Epithelial cell of esophagus (primary cell): ENCODE results near the gene UBE4B.

ENCODE experiments used
- DNase-seq: peaks from one replicate; pipeline ENCODE4 v3.0.0; 2010; ENCODE audit warnings: low read depth
- H3K4me3 ChIP-seq: 2 replicates; pipeline ENCODE4 v1.5.1; 2011; ENCODE audit warnings: mild to moderate bottlenecking, low read length, control low read depth
- TF ChIP-seq, protein P1 (sequence below): IDR thresholded peaks from 2 replicates; pipeline ENCODE4 v1.5.1; 2011; ENCODE audit warnings: low read depth, mild to moderate bottlenecking, low read length, control low read depth, inconsistent platforms; ENCODE audit not compliant: insufficient read depth; ENCODE audit errors: missing control alignments

Gene UBE4B

DNA sequence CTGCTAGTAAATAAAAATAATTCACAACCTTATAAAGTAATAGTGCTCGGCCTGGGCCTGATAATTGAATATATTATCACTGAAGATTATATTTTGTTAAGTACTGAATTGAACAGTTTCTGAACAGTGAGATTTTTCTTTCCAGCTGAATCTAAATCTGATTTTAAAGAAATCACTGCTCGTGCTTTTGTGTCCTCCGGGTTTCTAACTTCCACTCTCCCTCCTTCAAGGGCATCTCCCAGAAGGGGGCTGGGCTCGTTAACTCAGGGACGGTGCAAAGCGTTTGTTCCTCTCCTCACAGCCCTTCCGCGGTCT lies 176.8 kb downstream of the UBE4B start:
- no peak for DNase-seq
- peak overlapping the region; percentile 79 for H3K4me3 ChIP-seq
- TF ChIP-seq, protein P1, sequence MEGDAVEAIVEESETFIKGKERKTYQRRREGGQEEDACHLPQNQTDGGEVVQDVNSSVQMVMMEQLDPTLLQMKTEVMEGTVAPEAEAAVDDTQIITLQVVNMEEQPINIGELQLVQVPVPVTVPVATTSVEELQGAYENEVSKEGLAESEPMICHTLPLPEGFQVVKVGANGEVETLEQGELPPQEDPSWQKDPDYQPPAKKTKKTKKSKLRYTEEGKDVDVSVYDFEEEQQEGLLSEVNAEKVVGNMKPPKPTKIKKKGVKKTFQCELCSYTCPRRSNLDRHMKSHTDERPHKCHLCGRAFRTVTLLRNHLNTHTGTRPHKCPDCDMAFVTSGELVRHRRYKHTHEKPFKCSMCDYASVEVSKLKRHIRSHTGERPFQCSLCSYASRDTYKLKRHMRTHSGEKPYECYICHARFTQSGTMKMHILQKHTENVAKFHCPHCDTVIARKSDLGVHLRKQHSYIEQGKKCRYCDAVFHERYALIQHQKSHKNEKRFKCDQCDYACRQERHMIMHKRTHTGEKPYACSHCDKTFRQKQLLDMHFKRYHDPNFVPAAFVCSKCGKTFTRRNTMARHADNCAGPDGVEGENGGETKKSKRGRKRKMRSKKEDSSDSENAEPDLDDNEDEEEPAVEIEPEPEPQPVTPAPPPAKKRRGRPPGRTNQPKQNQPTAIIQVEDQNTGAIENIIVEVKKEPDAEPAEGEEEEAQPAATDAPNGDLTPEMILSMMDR = no peak

DNA sequence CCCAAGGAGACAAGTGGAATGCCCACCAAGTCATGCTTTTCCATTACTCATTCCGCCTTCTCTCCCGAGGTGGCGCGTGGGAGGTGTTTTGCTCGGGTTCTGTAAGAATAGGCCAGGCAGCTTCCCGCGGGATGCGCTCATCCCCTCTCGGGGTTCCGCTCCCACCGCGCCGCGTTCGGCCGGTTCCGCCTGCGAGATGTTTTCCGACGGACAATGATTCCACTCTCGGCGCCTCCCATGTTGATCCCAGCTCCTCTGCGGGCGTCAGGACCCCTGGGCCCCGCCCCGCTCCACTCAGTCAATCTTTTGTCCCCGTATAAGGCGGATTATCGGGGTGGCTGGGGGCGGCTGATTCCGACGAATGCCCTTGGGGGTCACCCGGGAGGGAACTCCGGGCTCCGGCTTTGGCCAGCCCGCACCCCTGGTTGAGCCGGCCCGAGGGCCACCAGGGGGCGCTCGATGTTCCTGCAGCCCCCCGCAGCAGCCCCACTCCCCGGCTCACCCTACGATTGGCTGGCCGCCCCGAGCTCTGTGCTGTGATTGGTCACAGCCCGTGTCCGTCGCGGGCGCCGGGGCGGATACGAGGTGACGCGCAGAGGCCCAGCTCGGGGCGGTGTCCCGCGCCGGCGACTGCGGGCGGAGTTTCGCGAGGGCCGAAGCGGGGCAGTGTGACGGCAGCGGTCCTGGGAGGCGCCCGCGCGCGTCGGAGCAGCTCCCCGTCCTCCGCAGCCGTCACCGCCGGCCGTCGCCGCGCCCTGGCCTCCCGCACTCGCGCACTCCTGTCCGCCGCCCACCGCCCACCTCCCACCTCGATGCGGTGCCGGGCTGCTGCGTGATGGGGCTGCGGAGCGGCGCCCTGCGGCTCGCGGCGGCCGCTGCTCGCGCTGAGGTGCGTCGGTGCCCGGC lies 177.4 kb downstream of the UBE4B start, which contains the start of gene KIF1B:
Gene KIF1B (plus strand): TSS at position 666 of the 906 bp plus-strand sequence. CDS start 21,759 bp downstream, outside the sequence.
- H3K4me3 ChIP-seq = peak within 1 kb of the TSS; percentile 98
- DNase-seq = peak; percentile 98
- TF ChIP-seq, protein P1 = peak; percentile 68

DNA sequence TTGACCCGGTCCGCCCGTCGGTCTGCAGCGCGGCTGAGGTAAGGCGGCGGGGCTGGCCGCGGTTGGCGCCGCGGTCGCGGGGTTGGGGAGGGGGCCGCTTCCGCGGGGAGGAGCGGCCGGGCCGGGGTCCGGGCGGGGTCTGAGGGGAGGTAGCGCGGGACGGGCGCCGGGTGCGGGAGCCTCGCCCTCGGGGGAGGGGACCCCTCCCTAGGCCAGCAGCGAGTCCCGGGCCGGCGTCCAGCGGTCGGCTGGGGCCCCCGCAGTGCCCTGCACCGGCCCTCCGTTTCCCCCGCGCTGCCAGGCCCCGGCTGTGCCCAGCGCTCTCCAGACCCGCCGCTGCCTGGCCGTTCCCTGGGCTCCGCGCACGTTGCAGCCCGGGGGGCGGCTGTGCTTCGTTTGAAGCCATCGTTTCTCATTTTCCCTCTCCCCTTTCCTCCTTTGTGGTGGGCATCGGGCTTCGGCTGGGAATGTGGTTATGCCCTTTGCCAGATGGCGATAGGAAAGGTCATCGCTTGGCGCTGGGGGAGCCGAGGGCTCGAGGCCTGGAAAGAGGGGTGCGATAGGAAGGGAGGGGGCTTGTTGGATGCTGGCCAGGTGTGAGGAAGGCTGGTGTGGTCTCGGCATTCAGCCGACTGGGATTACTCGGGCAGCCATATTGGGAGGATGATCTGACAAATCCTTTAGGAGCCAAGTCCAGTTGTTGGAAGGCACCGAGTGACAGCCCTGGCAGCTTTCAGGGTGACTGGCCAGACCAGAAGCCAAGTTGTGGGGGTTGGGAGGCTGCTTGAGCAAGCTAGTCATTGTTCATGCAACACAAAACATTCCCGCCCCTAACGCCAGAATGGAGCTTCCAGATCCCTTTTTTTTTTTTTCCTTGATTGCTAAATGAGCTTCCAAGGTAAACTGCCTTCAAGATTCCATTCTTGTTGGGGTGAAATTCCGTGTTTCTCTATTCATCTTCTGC lies 178.4 kb downstream of the UBE4B start:
- TF ChIP-seq, protein P1 = no peak
- peak; percentile 95 for DNase-seq
- H3K4me3 ChIP-seq = peak overlapping the region; percentile 98

DNA sequence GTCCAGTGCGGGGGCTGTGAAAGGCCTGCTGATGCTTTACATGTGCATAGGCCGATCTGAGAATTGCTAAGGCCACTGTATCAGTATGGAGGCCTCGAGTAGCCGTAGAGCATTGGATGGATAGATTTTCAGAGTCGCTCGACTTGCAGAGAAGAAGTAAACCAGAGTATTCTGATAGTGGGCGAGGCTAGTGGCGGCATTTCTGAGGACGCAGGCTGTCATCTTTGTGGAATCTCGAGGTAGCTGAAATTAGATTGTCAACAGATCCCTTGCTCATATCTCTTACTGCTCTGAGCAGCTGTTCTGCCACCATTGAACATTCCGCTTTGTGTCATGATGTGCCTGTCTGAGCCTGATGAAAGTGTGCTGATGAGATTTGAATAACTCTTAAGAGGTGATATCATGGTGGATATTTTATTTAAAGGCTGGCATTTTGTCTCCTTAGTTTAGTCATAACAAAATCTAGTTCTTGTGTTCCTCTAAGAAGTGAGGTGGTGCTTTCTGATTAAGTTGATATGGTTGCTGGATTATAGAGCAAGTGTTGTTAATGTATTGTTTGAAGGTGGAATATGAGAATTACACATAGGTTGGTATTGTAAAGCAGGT lies 179.2 kb downstream of the UBE4B start:
- H3K4me3 ChIP-seq = peak overlapping the region; percentile 98
- DNase-seq = peak; percentile 74
- TF ChIP-seq, protein P1 = no peak

DNA sequence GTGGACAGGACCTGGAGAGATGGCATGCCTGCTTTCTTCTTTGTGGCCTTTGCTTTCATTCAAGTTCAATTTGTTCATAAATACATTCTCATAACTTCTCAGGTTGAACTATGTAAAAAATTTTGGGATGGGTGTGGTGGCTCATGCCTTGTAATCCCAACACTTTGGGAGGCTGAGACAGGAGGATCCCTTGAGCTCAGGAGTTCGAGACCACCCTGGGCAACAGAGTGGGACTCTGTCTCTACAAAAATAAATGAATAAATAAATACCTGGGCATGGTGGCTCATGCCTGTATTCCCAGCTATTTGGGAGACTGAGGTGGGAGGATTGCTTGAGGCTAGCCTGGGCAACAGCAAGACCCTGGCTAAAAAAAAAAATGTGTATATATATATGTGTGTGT lies 179.7 kb downstream of the UBE4B start:
- no peak for DNase-seq
- peak overlapping the region; percentile 98 for H3K4me3 ChIP-seq
- TF ChIP-seq, protein P1 = no peak

DNA sequence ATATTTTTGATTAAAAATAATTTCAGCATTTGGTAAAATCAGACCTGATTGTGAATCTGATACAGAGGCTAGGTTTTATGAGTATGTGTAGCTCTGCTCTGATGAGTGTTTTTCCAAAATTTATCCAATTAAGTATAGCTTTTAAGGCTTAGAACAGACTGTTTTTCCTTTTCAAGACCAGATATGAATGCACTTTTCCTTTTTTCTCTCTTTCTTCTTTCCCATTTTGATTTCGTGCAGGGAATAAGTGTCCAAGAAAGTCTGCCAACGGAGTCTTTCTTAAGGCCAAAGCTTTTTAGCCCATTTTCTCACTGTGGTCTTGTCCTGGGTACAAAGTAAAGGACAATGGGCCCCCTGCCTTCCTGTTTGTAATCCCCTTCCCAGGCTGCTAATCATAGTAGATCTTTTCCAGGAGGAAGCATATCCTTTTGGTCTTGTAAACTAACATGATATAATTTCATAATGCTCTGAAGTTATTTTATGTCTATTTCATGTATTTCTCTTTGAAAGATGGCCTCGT lies 180.5 kb downstream of the UBE4B start:
- no peak for DNase-seq
- H3K4me3 ChIP-seq = no peak overlapping the region
- TF ChIP-seq, protein P1 = no peak
